ENCODE results near the gene PTCHD4. TPM values are rescaled to one million over a fixed set of nuclear protein-coding genes. Genes with fewer than 3 reads are reported as not detected.

Gene PTCHD4
- total and polyA plus RNA-seq, 2 experiments from 2014 or later = 1.3 to 2.3 TPM

DNA sequence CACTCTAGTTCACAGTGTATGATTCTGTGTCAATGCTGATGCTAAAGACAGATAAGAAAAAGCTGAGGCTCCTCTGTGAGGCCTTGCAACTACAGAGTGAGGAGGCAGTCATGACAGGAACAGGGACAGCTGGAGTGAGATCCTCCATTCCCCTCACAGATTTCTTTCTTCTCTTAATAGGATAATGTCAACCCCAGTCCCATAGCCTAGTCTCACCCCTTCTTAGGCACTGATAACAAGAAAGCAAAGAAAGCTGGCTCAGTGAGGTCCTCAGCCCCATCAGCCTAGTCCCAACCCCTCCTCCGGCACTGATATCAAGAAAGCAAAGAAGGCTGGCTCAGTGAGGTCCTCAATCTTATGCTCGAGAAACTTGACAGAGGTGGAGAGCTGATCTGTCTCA is 2.1 kb upstream of the PTCHD4 start:
- no peaks in the 10 kb centered on the region for H4K20me1 ChIP-seq (ENCODE audit: insufficient read depth, poor library complexity, severe bottlenecking)
- H2AFZ ChIP-seq = no peak overlapping the region
- H3K27me3 ChIP-seq = no peaks in the 10 kb centered on the region

GRCh38 chr6:48111575-48111974 is 578 bp upstream of the PTCHD4 start:
- TF ChIP-seq EZH2 (IDR thresholded peaks at IDR 0.05; ENCODE audit: borderline replicate concordance) = no peak
- no peak for TF ChIP-seq EZH2phosphoT487 (IDR thresholded peaks at IDR 0.05; ENCODE audit: low read depth, severe bottlenecking, unreplicated experiment)
- TF ChIP-seq, protein P1, sequence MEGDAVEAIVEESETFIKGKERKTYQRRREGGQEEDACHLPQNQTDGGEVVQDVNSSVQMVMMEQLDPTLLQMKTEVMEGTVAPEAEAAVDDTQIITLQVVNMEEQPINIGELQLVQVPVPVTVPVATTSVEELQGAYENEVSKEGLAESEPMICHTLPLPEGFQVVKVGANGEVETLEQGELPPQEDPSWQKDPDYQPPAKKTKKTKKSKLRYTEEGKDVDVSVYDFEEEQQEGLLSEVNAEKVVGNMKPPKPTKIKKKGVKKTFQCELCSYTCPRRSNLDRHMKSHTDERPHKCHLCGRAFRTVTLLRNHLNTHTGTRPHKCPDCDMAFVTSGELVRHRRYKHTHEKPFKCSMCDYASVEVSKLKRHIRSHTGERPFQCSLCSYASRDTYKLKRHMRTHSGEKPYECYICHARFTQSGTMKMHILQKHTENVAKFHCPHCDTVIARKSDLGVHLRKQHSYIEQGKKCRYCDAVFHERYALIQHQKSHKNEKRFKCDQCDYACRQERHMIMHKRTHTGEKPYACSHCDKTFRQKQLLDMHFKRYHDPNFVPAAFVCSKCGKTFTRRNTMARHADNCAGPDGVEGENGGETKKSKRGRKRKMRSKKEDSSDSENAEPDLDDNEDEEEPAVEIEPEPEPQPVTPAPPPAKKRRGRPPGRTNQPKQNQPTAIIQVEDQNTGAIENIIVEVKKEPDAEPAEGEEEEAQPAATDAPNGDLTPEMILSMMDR (IDR thresholded peaks at IDR 0.05; ENCODE audit: poor library complexity) = no peak
- no peak overlapping the region for H3K4me2 ChIP-seq
- peak overlapping the region; percentile 71 for H3K27ac ChIP-seq
- H3K4me3 ChIP-seq = no peak overlapping the region
- no peaks in the 10 kb centered on the region for H3K36me3 ChIP-seq (replicated peaks; ENCODE audit: insufficient read depth, low read depth)
- H2AFZ ChIP-seq = no peak overlapping the region
- H3K4me1 ChIP-seq (ENCODE audit: insufficient read depth) = no peaks in the 10 kb centered on the region
- WGBS (ENCODE audit: low lambda C conversion rate, missing lambda C conversion rate) = 65% methylated on average over 1 of the region's 1 CpG
- no peak for DNase-seq (ENCODE audit: low spot score)
- H3K9me2 ChIP-seq (replicated peaks; ENCODE audit: insufficient read depth) = no peaks in the 10 kb centered on the region
- H3K9me3 ChIP-seq (ENCODE audit: low read depth) = no peaks in the 10 kb centered on the region
- no peaks in the 10 kb centered on the region for H4K20me1 ChIP-seq (ENCODE audit: insufficient read depth, poor library complexity, severe bottlenecking)
- H3K79me2 ChIP-seq = no peaks in the 10 kb centered on the region
- H3K27me3 ChIP-seq = no peaks in the 10 kb centered on the region

More for the DNA sequence above, 2.1 kb upstream of the PTCHD4 start:
- 79% methylated on average over 2 of the region's 2 CpGs for whole genome bisulfite sequencing (ENCODE audit: low lambda C conversion rate, missing lambda C conversion rate)
- no peaks in the 10 kb centered on the region for H3K36me3 ChIP-seq (replicated peaks; ENCODE audit: insufficient read depth, low read depth)
- no peak for DNase-seq (ENCODE audit: low spot score)
- H3K4me1 ChIP-seq (ENCODE audit: insufficient read depth) = no peaks in the 10 kb centered on the region
- no peaks in the 10 kb centered on the region for H3K9me3 ChIP-seq (ENCODE audit: low read depth)
- TF ChIP-seq EZH2phosphoT487 (IDR thresholded peaks at IDR 0.05; ENCODE audit: low read depth, severe bottlenecking, unreplicated experiment) = no peak
- TF ChIP-seq EZH2 (IDR thresholded peaks at IDR 0.05; ENCODE audit: borderline replicate concordance) = no peak
- TF ChIP-seq, protein P1 (IDR thresholded peaks at IDR 0.05; ENCODE audit: poor library complexity) = no peak
- no peak overlapping the region for H3K27ac ChIP-seq
- no peak overlapping the region for H3K4me2 ChIP-seq
- no peak overlapping the region for H3K4me3 ChIP-seq
- no peaks in the 10 kb centered on the region for H3K9me2 ChIP-seq (replicated peaks; ENCODE audit: insufficient read depth)
- H3K79me2 ChIP-seq = no peaks in the 10 kb centered on the region

DNA sequence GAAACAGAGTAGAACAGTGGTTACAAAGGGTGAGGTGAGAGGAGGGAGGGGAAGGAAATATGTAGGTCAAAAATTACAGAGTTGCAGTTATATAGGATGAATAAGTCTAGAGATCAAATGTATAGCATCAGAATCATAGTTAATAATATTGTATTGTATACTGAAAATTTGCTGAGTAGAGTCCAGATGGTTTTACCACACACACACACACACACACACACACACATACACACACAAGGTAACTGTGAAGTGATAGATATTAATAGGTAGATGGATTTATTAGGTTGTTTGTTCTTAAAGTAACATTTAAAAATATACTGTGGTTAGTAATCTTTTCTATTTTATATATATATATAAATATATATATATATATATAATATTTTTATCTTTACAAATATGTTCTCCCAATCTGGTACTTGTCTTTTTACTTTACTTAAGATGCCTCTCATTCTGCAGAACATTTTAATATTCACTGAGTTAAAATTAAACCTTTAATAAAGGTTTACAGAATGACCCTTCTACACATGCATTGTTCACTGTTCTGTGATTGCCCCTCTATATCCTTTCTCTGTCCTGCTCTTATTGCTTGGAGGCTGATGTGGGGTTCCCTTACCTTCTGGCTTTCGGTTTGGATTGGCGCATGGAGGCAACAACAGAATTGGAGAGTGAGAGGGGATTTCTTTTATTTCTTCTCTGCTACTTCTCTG is 408 bp downstream of the PTCHD4 start:
- Histone ChIP-seq H3K9me3 (ENCODE audit: low read depth) (no peaks in the 10 kb centered on the region), H3K4me3 (no peak overlapping the region), H3K4me2 (peak overlapping the region; percentile 54), H3K36me3 (replicated peaks; ENCODE audit: insufficient read depth, low read depth) (no peaks in the 10 kb centered on the region), H3K79me2 (no peaks in the 10 kb centered on the region), H3K27me3 (no peaks in the 10 kb centered on the region), H3K9me2 (replicated peaks; ENCODE audit: insufficient read depth) (no peaks in the 10 kb centered on the region), H3K4me1 (ENCODE audit: insufficient read depth) (no peaks in the 10 kb centered on the region), H3K27ac (peak overlapping the region; percentile 71), H4K20me1 (ENCODE audit: insufficient read depth, poor library complexity, severe bottlenecking) (no peaks in the 10 kb centered on the region), H2AFZ (peak overlapping the region; percentile 25)
- TF ChIP-seq, protein P1 (IDR thresholded peaks at IDR 0.05; ENCODE audit: poor library complexity) = no peak
- TF ChIP-seq EZH2phosphoT487 (IDR thresholded peaks at IDR 0.05; ENCODE audit: low read depth, severe bottlenecking, unreplicated experiment) = no peak
- TF ChIP-seq EZH2 (IDR thresholded peaks at IDR 0.05; ENCODE audit: borderline replicate concordance) = no peak
- no peak for DNase-seq (ENCODE audit: low spot score)
- 91% methylated on average over 2 of the region's 2 CpGs for WGBS (ENCODE audit: low lambda C conversion rate, missing lambda C conversion rate)
